HG03045 (cell line): ENCODE results near the gene QRSL1.
A peak's percentile ranks its signal among the peaks of the same experiment; 100 is the strongest.
"Not testable (repeated sequence)": the region's sequence is repeated elsewhere in the genome, so short reads cannot be mapped to it uniquely, and the experiment has no call there.

Experiments
- ATAC-seq: cut with Tn5 transposase; IDR thresholded peaks from one replicate; pipeline ENCODE4 v1.9.1; 2021; ENCODE audit warnings: mild to moderate bottlenecking, moderate library complexity; ENCODE audit not compliant: unreplicated experiment

Gene QRSL1

GRCh38 chr6:106674541-106675229 is 45.3 kb downstream of the QRSL1 start:
- ATAC-seq = no peak

- no peak for ATAC-seq
Measured at GRCh38 chr6:106677282-106677681, 47.9 kb downstream of the QRSL1 start.

GRCh38 chr6:106684011-106684410 is 54.6 kb downstream of the QRSL1 start:
- no peak for ATAC-seq

GRCh38 chr6:106685833-106686232 is 56.5 kb downstream of the QRSL1 start:
- ATAC-seq = no peak

GRCh38 chr6:106688177-106688951 is 59.0 kb downstream of the QRSL1 start:
- no peak for ATAC-seq

- no peak for ATAC-seq
Measured at GRCh38 chr6:106692112-106692818, 62.9 kb downstream of the QRSL1 start.

GRCh38 chr6:106692819-106693208 is 63.4 kb downstream of the QRSL1 start:
- ATAC-seq = no peak

GRCh38 chr6:106693418-106693817 is 64.0 kb downstream of the QRSL1 start:
- ATAC-seq = no peak

- ATAC-seq = no peak
Measured at GRCh38 chr6:106694343-106694742, 65.0 kb downstream of the QRSL1 start.

- ATAC-seq = no peak
Measured at GRCh38 chr6:106700581-106700980, 71.2 kb downstream of the QRSL1 start.

GRCh38 chr6:106701201-106701600 is 71.8 kb downstream of the QRSL1 start:
- not testable (repeated sequence) for ATAC-seq

- ATAC-seq = peak; percentile 28
Measured at GRCh38 chr6:106702046-106702445, 72.7 kb downstream of the QRSL1 start.

GRCh38 chr6:106702451-106703110 is 73.2 kb downstream of the QRSL1 start:
- peak; percentile 94 for ATAC-seq

GRCh38 chr6:106704327-106704726 is 74.9 kb downstream of the QRSL1 start:
- ATAC-seq = no peak

- ATAC-seq = no peak
Measured at GRCh38 chr6:106705156-106705555, 75.8 kb downstream of the QRSL1 start.

GRCh38 chr6:106710580-106710979 is 81.2 kb downstream of the QRSL1 start:
- no peak for ATAC-seq

- ATAC-seq = no peak
Measured at GRCh38 chr6:106714281-106714680, 84.9 kb downstream of the QRSL1 start.

- ATAC-seq = no peak
Measured at GRCh38 chr6:106715922-106716321, 86.5 kb downstream of the QRSL1 start.

GRCh38 chr6:106716966-106717365 is 87.6 kb downstream of the QRSL1 start:
- no peak for ATAC-seq
